Gastrocnemius medialis (tissue), 4 donors: Measurements from ENCODE around the gene ACBD6.

Source experiments
- POLR2A ChIP-seq, 2 donors: fragments of 450-650 bp; IDR thresholded peaks; one replicate each; pipeline ENCODE4 v1.6.1; 2017; ENCODE audit warnings: antibody characterized with exemption in 2 of 2, mild to moderate bottlenecking in 2 of 2, moderate library complexity in 2 of 2
- TF ChIP-seq, protein P1 (sequence below), 5 experiments: fragments of 450-650 bp in 3 of 5; fragments of 200-600 bp in 2 of 5; sonication (generic) in 2 of 5; IDR thresholded peaks in 4 of 5; conservative IDR thresholded peaks in 1 of 5; 1 replicate in 4 of 5; 2 replicates in 1 of 5; pipeline ENCODE4 v1.5.1; 2016 to 2019; ENCODE audit warnings: antibody characterized with exemption in 5 of 5, mild to moderate bottlenecking in 3 of 5, moderate library complexity in 3 of 5

GRCh38 chr1:180458807-180459206 lies 43.6 kb downstream of the ACBD6 start:
- TF ChIP-seq, protein P1, sequence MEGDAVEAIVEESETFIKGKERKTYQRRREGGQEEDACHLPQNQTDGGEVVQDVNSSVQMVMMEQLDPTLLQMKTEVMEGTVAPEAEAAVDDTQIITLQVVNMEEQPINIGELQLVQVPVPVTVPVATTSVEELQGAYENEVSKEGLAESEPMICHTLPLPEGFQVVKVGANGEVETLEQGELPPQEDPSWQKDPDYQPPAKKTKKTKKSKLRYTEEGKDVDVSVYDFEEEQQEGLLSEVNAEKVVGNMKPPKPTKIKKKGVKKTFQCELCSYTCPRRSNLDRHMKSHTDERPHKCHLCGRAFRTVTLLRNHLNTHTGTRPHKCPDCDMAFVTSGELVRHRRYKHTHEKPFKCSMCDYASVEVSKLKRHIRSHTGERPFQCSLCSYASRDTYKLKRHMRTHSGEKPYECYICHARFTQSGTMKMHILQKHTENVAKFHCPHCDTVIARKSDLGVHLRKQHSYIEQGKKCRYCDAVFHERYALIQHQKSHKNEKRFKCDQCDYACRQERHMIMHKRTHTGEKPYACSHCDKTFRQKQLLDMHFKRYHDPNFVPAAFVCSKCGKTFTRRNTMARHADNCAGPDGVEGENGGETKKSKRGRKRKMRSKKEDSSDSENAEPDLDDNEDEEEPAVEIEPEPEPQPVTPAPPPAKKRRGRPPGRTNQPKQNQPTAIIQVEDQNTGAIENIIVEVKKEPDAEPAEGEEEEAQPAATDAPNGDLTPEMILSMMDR (IDR thresholded peaks at IDR 0.05 in 4 of 5, conservative IDR thresholded peaks at IDR 0.05 in 1 of 5) = no peak
- no peak for TF ChIP-seq POLR2A (IDR thresholded peaks at IDR 0.05)
